Middle frontal gyrus (tissue), 1 donor: ENCODE results near the gene PIK3R6.

Source experiments
- DNase-seq: peaks from one replicate; pipeline ENCODE4 v3.0.0-alpha.2; 2015; ENCODE audit warnings: low spot score; ENCODE audit errors: extremely low spot score

Gene PIK3R6

DNA sequence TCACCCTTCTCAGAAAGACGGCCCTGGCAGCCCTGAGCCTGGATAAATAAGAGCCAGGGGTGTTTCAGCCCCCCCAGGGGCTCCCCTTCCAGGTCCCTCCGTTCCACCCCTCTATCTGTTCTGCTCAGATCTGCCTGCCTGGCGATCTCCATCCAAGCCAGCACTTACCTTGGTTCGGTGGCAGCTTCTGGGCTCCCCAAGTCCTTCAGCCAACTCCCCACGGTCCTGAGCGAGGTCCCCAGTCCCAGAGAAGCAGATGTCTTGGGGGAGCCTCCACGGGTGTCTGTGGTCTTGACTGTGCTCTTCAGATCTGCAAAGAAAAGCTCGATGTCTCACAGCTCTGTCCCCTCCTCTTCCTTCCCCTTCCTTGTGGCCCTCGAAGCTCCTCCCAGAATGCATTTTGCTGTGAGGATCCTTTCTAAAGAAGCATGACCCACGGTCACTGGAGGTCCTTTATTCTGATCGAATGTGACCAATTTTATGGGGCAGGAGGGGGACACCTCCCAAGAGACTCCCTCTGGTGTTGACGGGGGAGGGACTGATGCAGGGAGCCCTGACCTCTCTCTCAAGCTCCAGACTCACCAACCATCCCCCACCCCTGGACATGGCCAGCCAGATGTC is at the start of gene PIK3R6:
TSS of gene PIK3R6 (minus strand) at position 314 of the 621 bp plus-strand sequence. CDS start 17,880 bp downstream, outside the sequence.
- no peak for DNase-seq

GRCh38 chr17:8916466-8916865 is 49.0 kb upstream of the PIK3R6 start:
- DNase-seq, result no peak

DNA sequence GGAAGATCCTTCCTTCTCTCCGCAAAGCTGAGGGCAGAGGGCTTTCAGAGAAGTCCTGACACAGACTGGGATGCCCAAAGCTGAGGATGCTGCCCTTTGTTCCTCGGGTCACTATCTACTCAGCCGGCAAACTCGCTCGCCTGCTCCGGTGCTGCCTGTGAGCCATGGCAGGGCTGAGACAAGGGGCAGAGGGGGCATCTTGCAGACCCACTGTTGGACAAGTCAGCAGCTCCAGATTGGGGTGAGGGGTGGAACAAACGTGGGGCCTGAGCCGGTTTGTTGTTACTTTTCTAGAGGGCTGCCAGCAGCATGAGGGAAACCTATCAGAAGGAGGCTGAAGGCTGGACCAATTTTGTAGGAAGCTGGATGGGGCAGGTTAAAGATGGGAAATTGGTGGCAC is 47.1 kb upstream of the PIK3R6 start:
- DNase-seq, result no peak

DNA sequence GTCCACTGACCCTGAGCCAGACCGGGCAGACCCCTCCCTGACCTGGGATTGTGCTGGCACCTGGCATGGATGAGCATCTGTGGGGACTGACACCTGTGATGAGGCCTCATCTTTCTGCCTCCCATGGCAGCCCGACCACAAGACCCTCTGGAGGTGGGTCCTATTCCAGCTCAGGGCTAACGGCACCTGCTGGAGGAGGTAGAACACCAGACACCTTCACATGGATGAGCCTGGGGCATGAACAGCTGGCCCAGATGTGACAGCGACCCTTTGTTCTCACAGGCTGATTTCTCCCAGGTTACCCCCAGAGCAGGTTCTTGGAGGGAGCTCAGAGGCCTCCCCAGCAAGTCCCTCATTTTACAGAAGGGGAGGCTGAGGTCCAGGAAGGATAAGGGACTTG is 46.4 kb upstream of the PIK3R6 start:
- no peak for DNase-seq

- DNase-seq, result no peak
Measured at GRCh38 chr17:8913091-8913490, 45.6 kb upstream of the PIK3R6 start.

DNA sequence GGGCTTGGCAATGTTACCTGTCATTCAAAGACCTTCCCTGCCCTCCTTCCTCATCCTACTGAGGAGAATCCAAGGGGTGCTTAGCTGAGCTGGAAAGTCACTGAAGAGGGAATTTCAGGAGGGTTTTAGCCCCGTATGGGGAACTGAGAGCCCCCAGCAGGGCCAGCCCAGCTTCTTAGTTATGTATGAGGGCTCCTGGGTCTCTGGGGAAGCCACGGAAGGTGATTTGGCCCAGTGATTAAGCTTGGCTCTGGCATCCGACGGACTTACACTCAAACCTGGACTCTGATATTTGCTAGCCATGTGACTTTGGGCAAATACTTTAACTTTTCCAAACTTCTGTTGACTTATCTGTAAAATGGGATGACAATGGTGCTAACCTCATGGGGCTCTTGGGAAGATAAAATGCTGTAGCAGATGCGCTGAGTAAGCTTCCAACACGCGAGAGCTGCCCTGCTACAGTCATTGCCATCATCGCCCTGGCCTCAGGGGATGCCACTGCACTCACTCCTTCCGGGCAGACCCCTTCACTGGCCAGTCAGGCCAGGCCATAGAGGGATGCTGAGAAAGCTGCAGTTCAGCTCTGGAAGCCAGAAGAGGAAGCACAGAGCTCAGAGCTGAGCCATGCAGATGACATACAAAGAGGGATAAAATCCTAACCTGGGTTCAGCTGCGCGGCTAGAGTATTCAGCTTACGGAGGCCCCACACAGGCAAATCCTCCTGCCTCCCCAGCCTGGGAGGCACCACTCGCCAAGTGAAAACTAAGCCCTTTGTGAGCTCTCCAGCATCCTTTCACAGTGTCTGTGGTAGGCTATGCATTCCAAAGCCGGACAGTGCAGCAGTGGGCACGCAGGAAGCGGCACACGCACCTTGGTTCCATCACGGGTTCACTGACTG is 44.9 kb upstream of the PIK3R6 start:
- no peak for DNase-seq

GRCh38 chr17:8910969-8911604 is 43.6 kb upstream of the PIK3R6 start:
- DNase-seq, result no peak

DNA sequence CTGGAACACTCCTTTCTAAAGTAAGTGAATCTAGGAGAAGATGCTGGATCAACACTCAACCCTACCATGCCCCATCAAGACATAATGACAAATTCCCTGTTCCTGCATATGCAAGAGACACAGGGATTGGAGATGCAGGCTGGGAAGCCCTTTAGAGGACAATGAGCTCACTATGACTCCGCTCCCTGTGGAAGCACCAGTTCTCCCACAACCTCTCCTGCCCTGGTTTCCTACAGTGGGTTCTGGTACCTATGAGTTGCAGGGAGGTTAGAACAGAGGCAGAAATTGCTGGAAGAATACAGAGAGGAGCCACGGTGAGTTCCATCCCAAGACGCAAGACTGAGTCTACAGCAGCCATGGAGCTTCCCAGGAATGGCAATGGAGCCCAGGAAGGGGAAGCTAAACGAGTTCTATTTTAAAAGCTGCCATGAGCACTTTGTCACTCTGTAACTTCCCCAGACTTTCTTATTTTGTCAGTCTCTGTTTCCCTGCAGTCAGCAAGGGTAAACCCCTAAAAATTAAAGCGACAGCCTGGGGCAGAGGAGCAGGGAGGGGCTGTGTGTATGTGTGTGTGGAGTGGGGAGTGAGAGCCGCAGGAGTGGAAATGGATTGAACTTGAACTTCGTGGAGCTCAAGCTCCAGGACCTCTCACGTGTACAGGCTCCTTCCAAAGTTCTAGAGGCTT is 42.3 kb upstream of the PIK3R6 start:
- DNase-seq, result no peak

DNA sequence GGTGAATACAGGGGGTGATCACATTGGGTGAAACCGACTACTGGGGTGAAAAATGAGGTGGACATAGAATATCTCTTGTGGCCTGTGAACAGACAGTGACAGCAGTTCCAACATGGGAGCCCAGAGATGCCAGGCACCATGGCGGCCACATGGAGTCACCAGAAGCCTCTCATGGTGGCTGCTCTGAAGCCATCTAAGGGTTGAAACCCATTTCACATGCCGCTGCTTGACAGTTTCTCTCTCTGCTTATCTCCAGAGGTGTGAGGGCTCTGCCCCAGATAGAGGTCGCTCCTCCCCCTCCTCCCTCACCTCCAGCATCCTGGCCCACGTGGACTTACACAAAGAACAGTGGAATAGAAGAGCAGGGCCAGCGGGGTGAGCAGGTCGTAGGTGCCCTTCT is 37.9 kb upstream of the PIK3R6 start:
- DNase-seq, result no peak

DNA sequence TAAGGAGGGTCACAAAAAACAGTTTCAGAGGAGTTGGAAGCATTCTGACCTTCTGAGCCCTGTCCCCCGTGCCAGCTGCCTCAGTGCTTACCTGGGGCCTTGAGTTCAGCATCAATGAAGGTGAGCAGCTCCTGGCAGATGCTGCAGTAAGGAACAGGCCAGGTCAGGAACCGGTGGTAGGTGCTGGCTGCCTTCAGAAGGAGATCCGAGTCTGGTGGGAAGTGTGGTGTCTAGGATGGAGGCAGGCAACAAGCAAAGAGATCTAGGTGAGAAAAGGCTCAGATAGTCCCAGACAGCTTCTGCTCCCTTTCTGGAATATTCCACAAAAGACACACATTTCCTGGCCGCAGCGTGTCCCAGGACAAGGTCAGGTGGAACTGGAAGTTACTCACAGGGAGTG is 37.2 kb upstream of the PIK3R6 start:
- no peak for DNase-seq

- no peak for DNase-seq
Measured at GRCh38 chr17:8904201-8904600, 36.7 kb upstream of the PIK3R6 start.

- no peak for DNase-seq
Measured at GRCh38 chr17:8900626-8901585, 33.4 kb upstream of the PIK3R6 start.

DNA sequence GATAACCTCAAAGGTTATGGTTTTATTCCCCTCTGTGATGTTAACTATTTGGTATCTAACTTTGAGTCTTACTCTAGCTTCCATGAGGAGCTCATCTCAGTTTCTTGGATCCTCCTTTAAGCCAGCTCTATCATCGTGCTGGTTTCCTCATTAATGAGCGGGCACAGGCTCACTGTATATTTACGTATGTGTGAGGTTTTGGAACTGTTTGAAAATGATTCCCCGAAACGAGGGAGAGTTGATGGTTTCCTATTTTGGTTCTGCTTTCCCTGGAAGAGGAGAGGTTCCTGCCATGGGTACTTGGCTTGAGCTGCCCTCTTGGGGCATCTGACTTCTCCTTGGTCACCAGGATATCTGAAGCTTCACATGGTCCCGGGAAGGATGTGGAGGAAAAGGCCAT is 32.7 kb upstream of the PIK3R6 start:
- DNase-seq, result no peak

- no peak for DNase-seq
Measured at GRCh38 chr17:8898636-8899035, 31.2 kb upstream of the PIK3R6 start.

- no peak for DNase-seq
Measured at GRCh38 chr17:8898126-8898525, 30.7 kb upstream of the PIK3R6 start.

GRCh38 chr17:8896641-8897635 is 29.5 kb upstream of the PIK3R6 start:
- no peak for DNase-seq

- DNase-seq, result no peak
Measured at GRCh38 chr17:8896087-8896486, 28.6 kb upstream of the PIK3R6 start.

DNA sequence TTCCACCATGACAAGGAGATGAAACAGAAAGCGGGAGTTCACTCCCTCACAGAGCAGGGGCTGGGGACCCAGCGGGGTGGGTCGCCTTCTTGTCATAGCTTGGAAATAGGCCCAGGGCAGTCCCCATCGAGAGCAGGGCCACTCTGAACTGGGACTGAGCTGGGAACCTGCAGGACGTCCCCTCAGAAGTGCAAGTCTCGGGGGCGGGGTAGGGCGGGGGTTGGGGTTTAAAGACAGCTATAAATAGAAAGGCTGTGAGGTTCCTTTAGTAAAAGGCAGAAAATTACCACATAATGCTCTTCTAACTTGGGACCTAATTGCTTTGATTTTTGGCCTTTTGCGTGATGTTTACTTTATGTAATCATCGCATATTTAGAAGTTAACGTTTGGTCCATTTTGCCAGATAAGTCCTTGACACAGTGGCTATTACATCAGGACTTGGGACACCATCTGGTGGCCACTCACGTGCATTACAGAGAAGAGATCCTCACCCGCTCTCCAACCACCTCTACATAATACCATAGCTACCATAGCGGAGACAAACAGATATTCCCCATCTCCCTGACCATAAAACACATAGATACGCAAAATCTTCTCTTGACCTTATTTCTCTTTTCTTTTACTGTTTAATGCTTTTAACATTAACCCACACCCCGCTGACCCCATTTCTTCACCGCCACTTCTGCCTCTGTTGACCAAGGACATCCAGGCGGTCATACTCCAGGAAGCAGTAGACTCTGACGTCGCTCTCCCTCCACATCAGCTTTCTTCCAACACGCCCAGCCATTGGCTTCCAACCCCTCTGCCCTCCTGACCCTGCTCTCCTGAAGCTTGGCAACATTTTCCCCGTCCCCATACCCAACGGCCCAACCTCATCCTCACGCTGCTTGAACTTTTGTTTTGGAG is 27.5 kb upstream of the PIK3R6 start:
- peak; percentile 54 for DNase-seq
